CD14-positive monocyte (primary cell): ENCODE data around the gene CABYR. TPM values are rescaled to one million over a fixed set of nuclear protein-coding genes. Genes with fewer than 3 reads are reported as not detected.

ENCODE experiments used
- DNase-seq, 3 donors: peaks; one replicate each; pipeline ENCODE4 v3.0.0-alpha.2; 2011 to 2022
- H2AFZ ChIP-seq: 2 replicates; pipeline ENCODE4 v1.6.0; 2012; ENCODE audit warnings: mild to moderate bottlenecking, low read depth, low read length, inconsistent platforms; ENCODE audit not compliant: insufficient read depth, poor library complexity, severe bottlenecking
- H3K27ac ChIP-seq, 2 donors: 1 replicate in 1 of 2; 2 replicates in 1 of 2; pipeline ENCODE4 v1.5.1; 2012 to 2013; ENCODE audit warnings: low read length in 2 of 2, control low read depth in 1 of 2, inconsistent platforms in 1 of 2, low read depth in 1 of 2, mild to moderate bottlenecking in 1 of 2
- H3K27me3 ChIP-seq, 2 donors: one replicate each; pipeline versions ENCODE4 v1.6.0 to v1.6.1; 2011 to 2013; ENCODE audit warnings: low read length in 2 of 2; ENCODE audit not compliant: control insufficient read depth in 2 of 2, insufficient read depth in 2 of 2
- H3K36me3 ChIP-seq, 2 donors: replicated peaks in 1 of 2; 1 replicate in 1 of 2; 2 replicates in 1 of 2; pipeline versions ENCODE4 v1.5.1 to v1.6.1; 2012 to 2013; ENCODE audit warnings: low read length in 2 of 2, control low read depth in 1 of 2, inconsistent platforms in 1 of 2, mild to moderate bottlenecking in 1 of 2; ENCODE audit not compliant: insufficient read depth in 2 of 2, control insufficient read depth in 1 of 2
- H3K4me1 ChIP-seq, 2 donors: 1 replicate in 1 of 2; 2 replicates in 1 of 2; pipeline versions ENCODE4 v1.5.1 to v1.6.1; 2012 to 2013; ENCODE audit warnings: low read length in 2 of 2, control low read depth in 1 of 2, inconsistent platforms in 1 of 2, mild to moderate bottlenecking in 1 of 2, moderate library complexity in 1 of 2; ENCODE audit not compliant: insufficient read depth in 2 of 2, control insufficient read depth in 1 of 2
- H3K4me2 ChIP-seq: replicated peaks from 2 replicates; pipeline ENCODE3; 2012; ENCODE audit warnings: low read length, moderate library complexity, mild to moderate bottlenecking; ENCODE audit not compliant: poor library complexity, severe bottlenecking; ENCODE audit errors: extremely low read depth
- H3K4me3 ChIP-seq, 3 experiments: fragments of 200-600 bp in 1 of 3; sonication (generic) in 1 of 3; replicated peaks in 1 of 3; 1 replicate in 2 of 3; 2 replicates in 1 of 3; pipeline ENCODE4 v1.5.1; 2011 to 2013; ENCODE audit warnings: low read length in 3 of 3, mild to moderate bottlenecking in 3 of 3, control low read depth in 2 of 3, low read depth in 2 of 3, inconsistent platforms in 1 of 3, moderate library complexity in 1 of 3
- H3K79me2 ChIP-seq: 2 replicates; pipeline ENCODE4 v1.6.0; 2012; ENCODE audit warnings: mild to moderate bottlenecking, control low read depth, inconsistent platforms, low read length, moderate library complexity; ENCODE audit not compliant: insufficient read depth
- H3K9ac ChIP-seq: 2 replicates; pipeline ENCODE4 v1.6.0; 2017; ENCODE audit warnings: low read length, mild to moderate bottlenecking; ENCODE audit not compliant: insufficient read depth, poor library complexity, severe bottlenecking
- H3K9me3 ChIP-seq, 2 donors: replicated peaks in 1 of 2; 1 replicate in 1 of 2; 2 replicates in 1 of 2; pipeline versions ENCODE4 v1.5.1 to v1.6.1; 2012 to 2013; ENCODE audit warnings: low read length in 2 of 2, control low read depth in 1 of 2; ENCODE audit not compliant: control insufficient read depth in 1 of 2, insufficient read depth in 1 of 2
- H4K20me1 ChIP-seq: 2 replicates; pipeline ENCODE4 v1.6.0; 2012; ENCODE audit warnings: mild to moderate bottlenecking, low read length, control low read depth, moderate library complexity; ENCODE audit not compliant: insufficient read depth
- H3K27ac Mint-ChIP-seq, 7 donors: one replicate each; pipeline ENCODE4 v1.8.0; 2020; ENCODE audit warnings: mild to moderate bottlenecking in 7 of 7, mixed read lengths in 7 of 7, moderate library complexity in 6 of 7, inconsistent platforms in 2 of 7
- H3K27me3 Mint-ChIP-seq, 3 donors: one replicate each; pipeline ENCODE4 v1.8.0; 2021 to 2022; ENCODE audit warnings: low read depth in 3 of 3, mild to moderate bottlenecking in 3 of 3, mixed read lengths in 3 of 3, moderate library complexity in 3 of 3, inconsistent platforms in 1 of 3
- H3K36me3 Mint-ChIP-seq, 2 donors: one replicate each; pipeline ENCODE4 v1.8.0; 2020; ENCODE audit warnings: mixed read lengths in 2 of 2, inconsistent platforms in 1 of 2, mild to moderate bottlenecking in 1 of 2
- H3K4me1 Mint-ChIP-seq: one replicate; pipeline ENCODE4 v1.8.0; 2020; ENCODE audit warnings: mild to moderate bottlenecking, mixed read lengths
- H3K4me3 Mint-ChIP-seq, 2 donors: one replicate each; pipeline ENCODE4 v1.8.0; 2020; ENCODE audit warnings: mild to moderate bottlenecking in 2 of 2, mixed read lengths in 2 of 2, moderate library complexity in 1 of 2
- H3K9me3 Mint-ChIP-seq, 7 donors: one replicate each; pipeline ENCODE4 v1.8.0; 2020 to 2022; ENCODE audit warnings: mixed read lengths in 7 of 7, mild to moderate bottlenecking in 6 of 7, moderate library complexity in 6 of 7, inconsistent platforms in 2 of 7
- WGBS: methylation state at CpG from one replicate; pipeline ENCODE4 v1.1.5; 2013; ENCODE audit warnings: missing lambda C conversion rate; ENCODE audit not compliant: insufficient coverage; 5-methylcytosine and 5-hydroxymethylcytosine counted together
- intact Hi-C, 2 donors: fragments of 100-400 bp; cut with micrococcal nuclease; formaldehyde crosslinking; loops; one replicate each; pipeline versions ENCODE4 v1.15.0 to v1.15.1; 2023
- polyA plus RNA-seq, 3 donors: library from polyadenylated mRNA; depleted of rRNA in 1 of 3; unstranded in 2 of 3; stranded (reverse) in 1 of 3; fragments of 300-500 nt in 2 of 3; fragments of >200 nt in 1 of 3; fragmentation: Illumina TruSeq in 2 of 3; gene quantifications; 1 replicate in 2 of 3; 2 replicates in 1 of 3; pipeline ENCODE4 v1.2.3, GENCODE V29; 2012 to 2021
- TF ChIP-seq, protein P1 (sequence below): fragments of 200-600 bp; IDR thresholded peaks from one replicate; pipeline ENCODE4 v1.8.0; 2022; ENCODE audit warnings: antibody characterized with exemption, mild to moderate bottlenecking

The CABYR gene
- polyA plus RNA-seq, 3 donors: 0.07 TPM; not detected in 2

DNA sequence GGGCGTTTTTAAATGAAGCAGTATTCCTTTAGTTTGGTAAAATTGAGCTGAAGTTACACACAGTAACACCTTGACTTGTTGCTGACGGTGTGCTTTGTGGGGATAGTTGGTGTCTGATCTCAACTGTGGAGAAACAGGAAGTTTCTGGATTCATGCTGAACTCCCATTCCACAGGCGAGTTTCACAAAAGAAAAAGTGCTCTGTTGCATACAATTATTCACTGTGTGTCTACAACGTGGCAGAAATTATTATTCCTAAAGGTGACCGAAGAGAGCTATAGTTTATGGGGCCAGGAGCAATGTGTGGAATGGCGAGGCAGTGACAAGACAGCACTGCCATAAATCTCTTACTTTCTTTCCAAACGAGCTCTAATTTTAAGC is 463 bp upstream of the CABYR start:
- DNase-seq: peak in 2 of 3 donors; percentile 42 to 61
- Mint-ChIP-seq H3K4me3 (peak overlapping the region; percentile 87 to 95), H3K27ac (peak overlapping the region; percentile 81 to 93 (median 87)), H3K27me3 (peaks cover 14 to 15% (median 14%) of the 10 kb centered on the region in 3 donors), H3K36me3 (peaks cover 18 to 31% of the 10 kb centered on the region in 2 donors), H3K4me1 (peaks cover 17% of the 10 kb centered on the region), H3K9me3 (peaks cover 0 to 8% (median 4%) of the 10 kb centered on the region in 7 donors)
- Histone ChIP-seq H3K9me3 (no peaks in the 10 kb centered on the region), H3K4me2 (peak overlapping the region; percentile 61), H3K79me2 (no peaks in the 10 kb centered on the region), H3K9ac (no peak overlapping the region), H3K4me3 (peak overlapping the region; percentile 25 to 67 (median 45)), H4K20me1 (no peaks in the 10 kb centered on the region), H3K4me1 (peaks cover 17 to 20% of the 10 kb centered on the region in 2 donors), H2AFZ (peak overlapping the region; percentile 75), H3K27ac (peak overlapping the region; percentile 31 to 82), H3K36me3 (peaks cover 6 to 17% of the 10 kb centered on the region in 2 donors), H3K27me3 (peaks cover 0 to 14% of the 10 kb centered on the region in 2 donors)
- TF ChIP-seq, protein P1, sequence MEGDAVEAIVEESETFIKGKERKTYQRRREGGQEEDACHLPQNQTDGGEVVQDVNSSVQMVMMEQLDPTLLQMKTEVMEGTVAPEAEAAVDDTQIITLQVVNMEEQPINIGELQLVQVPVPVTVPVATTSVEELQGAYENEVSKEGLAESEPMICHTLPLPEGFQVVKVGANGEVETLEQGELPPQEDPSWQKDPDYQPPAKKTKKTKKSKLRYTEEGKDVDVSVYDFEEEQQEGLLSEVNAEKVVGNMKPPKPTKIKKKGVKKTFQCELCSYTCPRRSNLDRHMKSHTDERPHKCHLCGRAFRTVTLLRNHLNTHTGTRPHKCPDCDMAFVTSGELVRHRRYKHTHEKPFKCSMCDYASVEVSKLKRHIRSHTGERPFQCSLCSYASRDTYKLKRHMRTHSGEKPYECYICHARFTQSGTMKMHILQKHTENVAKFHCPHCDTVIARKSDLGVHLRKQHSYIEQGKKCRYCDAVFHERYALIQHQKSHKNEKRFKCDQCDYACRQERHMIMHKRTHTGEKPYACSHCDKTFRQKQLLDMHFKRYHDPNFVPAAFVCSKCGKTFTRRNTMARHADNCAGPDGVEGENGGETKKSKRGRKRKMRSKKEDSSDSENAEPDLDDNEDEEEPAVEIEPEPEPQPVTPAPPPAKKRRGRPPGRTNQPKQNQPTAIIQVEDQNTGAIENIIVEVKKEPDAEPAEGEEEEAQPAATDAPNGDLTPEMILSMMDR: no peak
- 33% methylated on average over 6 of the region's 7 CpGs for WGBS
- intact Hi-C loops: no loop called here

DNA sequence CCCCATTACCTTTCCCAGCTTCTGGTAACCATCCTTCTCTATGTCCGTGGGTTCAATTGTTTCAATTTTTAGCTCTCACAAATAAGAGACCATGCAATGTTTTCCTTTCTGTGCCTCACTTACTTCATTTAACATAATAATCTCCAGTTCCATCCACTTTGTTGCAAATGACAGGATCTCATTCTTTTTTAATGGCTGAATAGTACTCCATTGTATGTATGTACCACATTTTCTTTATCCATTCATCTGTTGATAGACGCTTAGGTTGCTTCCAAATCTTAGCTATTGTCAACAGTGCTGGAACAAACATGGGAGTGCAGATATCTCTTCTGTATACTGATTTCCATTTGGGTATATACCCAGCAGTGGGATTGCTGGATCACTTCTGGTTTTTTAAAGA is 1.8 kb downstream of the CABYR start:
- Mint-ChIP-seq H3K9me3 (peaks cover 0 to 8% (median 4%) of the 10 kb centered on the region in 7 donors), H3K4me1 (peaks cover 17% of the 10 kb centered on the region), H3K4me3 (no peak overlapping the region), H3K27ac (no peak overlapping the region), H3K36me3 (peaks cover 10 to 13% of the 10 kb centered on the region in 2 donors), H3K27me3 (peaks cover 14 to 15% (median 14%) of the 10 kb centered on the region in 3 donors)
- 100% methylated on average over 1 of the region's 2 CpGs for WGBS
- intact Hi-C loops: no loop called here
- no peaks in the 10 kb centered on the region for H4K20me1 ChIP-seq
- H3K79me2 ChIP-seq: no peaks in the 10 kb centered on the region
- H3K9ac ChIP-seq: no peak overlapping the region
- no peak overlapping the region for H3K4me2 ChIP-seq
- H3K36me3 ChIP-seq: peaks cover 2 to 7% of the 10 kb centered on the region in 2 donors
- H2AFZ ChIP-seq: no peak overlapping the region
- DNase-seq: no peak
- H3K9me3 ChIP-seq: no peaks in the 10 kb centered on the region
- H3K27me3 ChIP-seq: peaks cover 0 to 14% of the 10 kb centered on the region in 2 donors
- peaks cover 17 to 20% of the 10 kb centered on the region in 2 donors for H3K4me1 ChIP-seq
- TF ChIP-seq, protein P1: no peak
- no peak overlapping the region for H3K27ac ChIP-seq
- H3K4me3 ChIP-seq: no peak overlapping the region
